K562 (cell line): ENCODE data around the gene NDUFV3. TPM values are rescaled to one million over a fixed set of nuclear protein-coding genes. Genes with fewer than 3 reads are reported as not detected.

ENCODE experiments used
- ASH1L ChIP-seq: fragments of 450-650 bp; IDR thresholded peaks from 2 replicates; pipeline ENCODE4 v1.6.1; 2018; ENCODE audit warnings: borderline replicate concordance, mild to moderate bottlenecking, low read depth; ENCODE audit not compliant: partially characterized antibody
- CBFB ChIP-seq: sonication (generic); formaldehyde crosslinking; IDR thresholded peaks from 2 replicates; pipeline ENCODE4 v1.4.0; 2020; ENCODE audit warnings: mild to moderate bottlenecking, missing genetic modification reagents
- CEBPG ChIP-seq, 3 experiments: fragments of 200-800 bp in 1 of 3; sonication (Bioruptor generic) in 1 of 3; sonication (generic) in 1 of 3; formaldehyde crosslinking in 1 of 3; IDR thresholded peaks in 2 of 3; conservative IDR thresholded peaks in 1 of 3; 2 replicates each; pipeline versions ENCODE4 v1.6.1 to v1.8.0; 2016 to 2022; ENCODE audit warnings: missing compliant biosample characterization in 2 of 3, missing genetic modification characterization in 2 of 3, mild to moderate bottlenecking in 1 of 3, missing genetic modification reagents in 1 of 3
- DACH1 ChIP-seq: fragments of 450-650 bp; IDR thresholded peaks from 2 replicates; pipeline ENCODE4 v1.6.1; 2018; ENCODE audit not compliant: partially characterized antibody
- L3MBTL2 ChIP-seq: fragments of 450-650 bp; IDR thresholded peaks from 2 replicates; pipeline ENCODE4 v1.6.1; 2016; ENCODE audit warnings: mild to moderate bottlenecking, moderate library complexity
- MCM7 ChIP-seq, 2 experiments: fragments of 450-650 bp; IDR thresholded peaks; 2 replicates each; pipeline ENCODE4 v1.6.1; 2016 to 2018
- MTA1 ChIP-seq: fragments of 450-650 bp; IDR thresholded peaks from 2 replicates; pipeline ENCODE4 v1.6.1; 2017; ENCODE audit warnings: borderline replicate concordance
- MTA3 ChIP-seq: fragments of 450-650 bp; formaldehyde crosslinking; IDR thresholded peaks from 2 replicates; pipeline ENCODE4 v1.6.1; 2017; ENCODE audit warnings: mild to moderate bottlenecking, borderline replicate concordance
- POLR2B ChIP-seq: fragments of 450-650 bp; IDR thresholded peaks from 2 replicates; pipeline ENCODE4 v1.6.1; 2018; ENCODE audit warnings: low read depth; ENCODE audit not compliant: partially characterized antibody
- U2AF1 ChIP-seq: fragments of 200-400 bp; formaldehyde crosslinking; optimal IDR thresholded peaks from 2 replicates; pipeline ENCODE3; 2017; ENCODE audit warnings: mild to moderate bottlenecking, low read depth, low read length, moderate library complexity
- ZFPM2 ChIP-seq: fragments of 250-450 bp; sonication (Bioruptor Pico); IDR thresholded peaks from 2 replicates; pipeline ENCODE4 v1.5.1; 2022; ENCODE audit warnings: mild to moderate bottlenecking
- ZNF165 ChIP-seq: fragments of 250-450 bp; sonication (Bioruptor Pico); IDR thresholded peaks from 2 replicates; pipeline ENCODE4 v1.4.0; 2020; ENCODE audit warnings: borderline replicate concordance
- ZNF232 ChIP-seq: sonication (generic); formaldehyde crosslinking; IDR thresholded peaks from 2 replicates; pipeline ENCODE4 v1.8.0; 2022; ENCODE audit warnings: mild to moderate bottlenecking, missing genetic modification reagents
- ZNF717 ChIP-seq: fragments of 250-450 bp; sonication (Bioruptor Pico); IDR thresholded peaks from 2 replicates; pipeline ENCODE4 v1.5.0; 2021
- polyA plus RNA-seq, 8 experiments: library from polyadenylated mRNA; depleted of rRNA in 4 of 8; stranded (reverse) in 5 of 8; unstranded in 3 of 8; fragments of >200 nt; fragmentation: Nextera tagmentation in 2 of 8; fragmentation: Illumina TruSeq in 1 of 8; extraction: Ambion mirVana in 2 of 8; extraction: Trizol in 1 of 8; gene quantifications; 2 replicates each; pipeline versions ENCODE4 v1.2.1 to v1.2.3, GENCODE V29; 2011 to 2014; ENCODE audit warnings: inconsistent platforms in 1 of 8, missing spikeins in 1 of 8
- total RNA-seq, 7 experiments: library from RNA; depleted of rRNA in 6 of 7; stranded (reverse); fragments of >200 nt in 6 of 7; fragmentation: Illumina TruSeq in 2 of 7; extraction: Trizol in 2 of 7; gene quantifications; 2 replicates each; pipeline versions ENCODE4 v1.2.1 to v1.2.3, GENCODE V29; 2011 to 2021; ENCODE audit warnings: low replicate concordance in 1 of 7
- TF ChIP-seq, protein P1 (sequence below): fragments of 200-400 bp; formaldehyde crosslinking; IDR thresholded peaks from 2 replicates; pipeline ENCODE4 v1.6.1; 2017; ENCODE audit warnings: mild to moderate bottlenecking, low read depth, low read length, moderate library complexity
- TF ChIP-seq, protein P2 (sequence below): fragments of 250-450 bp; sonication (Bioruptor Pico); IDR thresholded peaks from 2 replicates; pipeline ENCODE4 v1.8.0; 2022; ENCODE audit warnings: inconsistent platforms, mild to moderate bottlenecking, moderate library complexity, borderline replicate concordance
- TF ChIP-seq, protein P3 (sequence below): sonication (generic); formaldehyde crosslinking; IDR thresholded peaks from 2 replicates; pipeline ENCODE4 v1.8.0; 2022; ENCODE audit warnings: mild to moderate bottlenecking, missing genetic modification reagents

NDUFV3 gene
- total and polyA plus RNA-seq, 9 of the 15 experiments (the other 6 are each of a cell fraction or from before 2014, with no cell fraction given) = 19.1 to 87.8 (median 74.3) TPM

DNA sequence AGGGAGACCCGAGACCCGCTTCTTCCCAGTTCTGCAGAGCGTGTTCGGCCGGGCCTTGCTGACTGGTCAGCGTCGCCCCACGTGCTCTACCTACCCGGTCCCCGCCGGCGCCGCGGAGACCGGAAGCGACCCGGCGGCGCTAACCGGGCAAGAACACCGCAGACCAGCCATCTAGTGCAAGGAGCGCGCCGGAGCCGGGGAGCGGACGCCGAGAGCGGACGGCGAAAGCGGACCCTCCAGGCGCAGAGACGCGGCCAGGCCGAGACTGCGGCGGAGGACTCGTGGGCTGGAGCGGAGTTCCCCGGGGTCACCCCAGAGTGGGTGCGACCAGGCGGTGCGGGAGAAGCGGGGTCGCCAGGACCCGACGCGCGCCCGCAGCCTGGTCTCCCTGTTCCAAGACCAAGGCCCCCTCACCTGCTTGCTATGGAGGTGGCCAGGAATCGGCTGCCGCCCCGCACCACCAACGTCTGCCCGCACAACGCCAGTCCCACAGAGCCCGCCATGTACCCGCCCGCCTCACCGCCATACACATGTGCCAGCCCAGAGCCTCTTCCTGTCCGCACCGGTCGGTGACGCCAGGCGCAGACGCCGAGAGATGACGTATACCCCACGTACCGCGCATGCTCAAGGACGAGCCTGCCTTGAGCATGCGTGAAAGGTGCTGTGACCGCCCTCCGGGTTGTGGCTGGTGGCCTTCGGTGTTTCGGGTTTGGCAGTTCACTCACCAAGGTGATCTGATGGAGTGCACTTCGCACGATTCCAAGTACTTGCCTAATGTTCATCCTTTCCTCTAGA is 13.9 kb upstream of the NDUFV3 start, which contains the start of gene WDR4 (continued):
- peak; percentile 69; the same call in 1 of the 2 replicates for TF ChIP-seq L3MBTL2
- TF ChIP-seq CBFB (CRISPR knock-in tag) = peak; percentile 75
- TF ChIP-seq CEBPG (CRISPR knock-in tag; IDR thresholded peaks at IDR 0.05) = peak; percentile 8; the same call in 1 of the 2 replicates
- no peak for TF ChIP-seq CEBPG (tag; conservative IDR thresholded peaks at IDR 0.05 in 1 of 2, IDR thresholded peaks at IDR 0.05 in 1 of 2)
- TF ChIP-seq ZNF165 = no peak
- peak; percentile 97 for TF ChIP-seq U2AF1
- TF ChIP-seq MTA3 = peak; percentile 85; the same call in 1 of the 2 replicates
- no peak for TF ChIP-seq ZNF717 (CRISPR knock-in tag)
- TF ChIP-seq, protein P1, sequence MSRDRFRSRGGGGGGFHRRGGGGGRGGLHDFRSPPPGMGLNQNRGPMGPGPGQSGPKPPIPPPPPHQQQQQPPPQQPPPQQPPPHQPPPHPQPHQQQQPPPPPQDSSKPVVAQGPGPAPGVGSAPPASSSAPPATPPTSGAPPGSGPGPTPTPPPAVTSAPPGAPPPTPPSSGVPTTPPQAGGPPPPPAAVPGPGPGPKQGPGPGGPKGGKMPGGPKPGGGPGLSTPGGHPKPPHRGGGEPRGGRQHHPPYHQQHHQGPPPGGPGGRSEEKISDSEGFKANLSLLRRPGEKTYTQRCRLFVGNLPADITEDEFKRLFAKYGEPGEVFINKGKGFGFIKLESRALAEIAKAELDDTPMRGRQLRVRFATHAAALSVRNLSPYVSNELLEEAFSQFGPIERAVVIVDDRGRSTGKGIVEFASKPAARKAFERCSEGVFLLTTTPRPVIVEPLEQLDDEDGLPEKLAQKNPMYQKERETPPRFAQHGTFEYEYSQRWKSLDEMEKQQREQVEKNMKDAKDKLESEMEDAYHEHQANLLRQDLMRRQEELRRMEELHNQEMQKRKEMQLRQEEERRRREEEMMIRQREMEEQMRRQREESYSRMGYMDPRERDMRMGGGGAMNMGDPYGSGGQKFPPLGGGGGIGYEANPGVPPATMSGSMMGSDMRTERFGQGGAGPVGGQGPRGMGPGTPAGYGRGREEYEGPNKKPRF = no peak
- peak; percentile 100 for TF ChIP-seq MTA1
- peak; percentile 97 for TF ChIP-seq POLR2B
- no peak for TF ChIP-seq DACH1
- TF ChIP-seq ZFPM2 (CRISPR knock-in tag) = no peak
- TF ChIP-seq ZNF232 (CRISPR knock-in tag) = peak; percentile 84; the same call in 1 of the 2 replicates
- TF ChIP-seq, protein P2, sequence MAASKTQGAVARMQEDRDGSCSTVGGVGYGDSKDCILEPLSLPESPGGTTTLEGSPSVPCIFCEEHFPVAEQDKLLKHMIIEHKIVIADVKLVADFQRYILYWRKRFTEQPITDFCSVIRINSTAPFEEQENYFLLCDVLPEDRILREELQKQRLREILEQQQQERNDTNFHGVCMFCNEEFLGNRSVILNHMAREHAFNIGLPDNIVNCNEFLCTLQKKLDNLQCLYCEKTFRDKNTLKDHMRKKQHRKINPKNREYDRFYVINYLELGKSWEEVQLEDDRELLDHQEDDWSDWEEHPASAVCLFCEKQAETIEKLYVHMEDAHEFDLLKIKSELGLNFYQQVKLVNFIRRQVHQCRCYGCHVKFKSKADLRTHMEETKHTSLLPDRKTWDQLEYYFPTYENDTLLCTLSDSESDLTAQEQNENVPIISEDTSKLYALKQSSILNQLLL (CRISPR knock-in tag) = no peak
- no peak for TF ChIP-seq ASH1L
- TF ChIP-seq, protein P3, sequence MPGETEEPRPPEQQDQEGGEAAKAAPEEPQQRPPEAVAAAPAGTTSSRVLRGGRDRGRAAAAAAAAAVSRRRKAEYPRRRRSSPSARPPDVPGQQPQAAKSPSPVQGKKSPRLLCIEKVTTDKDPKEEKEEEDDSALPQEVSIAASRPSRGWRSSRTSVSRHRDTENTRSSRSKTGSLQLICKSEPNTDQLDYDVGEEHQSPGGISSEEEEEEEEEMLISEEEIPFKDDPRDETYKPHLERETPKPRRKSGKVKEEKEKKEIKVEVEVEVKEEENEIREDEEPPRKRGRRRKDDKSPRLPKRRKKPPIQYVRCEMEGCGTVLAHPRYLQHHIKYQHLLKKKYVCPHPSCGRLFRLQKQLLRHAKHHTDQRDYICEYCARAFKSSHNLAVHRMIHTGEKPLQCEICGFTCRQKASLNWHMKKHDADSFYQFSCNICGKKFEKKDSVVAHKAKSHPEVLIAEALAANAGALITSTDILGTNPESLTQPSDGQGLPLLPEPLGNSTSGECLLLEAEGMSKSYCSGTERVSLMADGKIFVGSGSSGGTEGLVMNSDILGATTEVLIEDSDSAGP = no peak
- TF ChIP-seq MCM7 (IDR thresholded peaks at IDR 0.05) = no peak
